Activated T-helper 9 cell treated with anti-CD3 and anti-CD28 coated beads, Interleukin-2, amount 50 U/mL, for 16 hours (primary cell): Measurements from ENCODE around the gene NIFK.
"Not testable (repeated sequence)": the region's sequence is repeated elsewhere in the genome, so short reads cannot be mapped to it uniquely, and the experiment has no call there.

Source experiments
- DNase-seq: peaks from one replicate; pipeline ENCODE4 v3.0.0-alpha.2; 2020; ENCODE audit warnings: low read depth

The NIFK gene

DNA sequence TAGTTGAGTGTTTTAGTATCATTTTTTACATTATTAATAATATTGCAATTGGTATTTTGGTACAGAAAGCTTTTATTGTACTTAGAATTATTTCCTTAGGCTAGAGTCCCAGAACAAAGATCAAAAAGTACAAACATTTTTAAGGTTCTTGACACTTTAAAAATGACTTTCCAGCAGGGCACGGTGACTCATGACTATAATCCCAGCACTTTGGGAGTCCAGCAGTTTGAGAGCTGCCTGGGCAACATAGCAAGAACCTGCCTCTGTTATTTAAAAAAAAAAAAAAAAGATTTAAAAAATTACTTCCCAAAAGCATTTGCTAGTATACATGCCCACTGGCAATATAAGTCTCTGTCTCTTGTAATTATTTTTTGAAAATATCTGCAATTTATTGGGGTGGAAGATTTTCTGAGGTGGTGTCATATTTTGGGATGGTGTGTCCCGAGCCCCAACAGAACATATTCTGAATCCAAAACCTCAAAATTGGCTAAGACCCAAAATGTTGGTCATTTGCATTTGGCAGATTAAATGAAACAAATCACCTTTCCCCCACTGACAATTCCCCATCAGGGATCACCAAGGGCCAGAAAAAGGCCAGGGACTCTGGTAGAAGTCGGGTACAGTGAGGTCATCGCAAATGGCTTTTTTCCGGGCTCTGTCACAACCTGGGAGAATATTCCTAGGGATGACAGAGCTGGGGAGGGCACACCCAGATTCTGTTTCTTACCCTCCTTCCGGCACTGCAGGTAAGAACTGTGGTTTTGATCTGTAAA is 42.1 kb downstream of the NIFK start:
- no peak for DNase-seq

DNA sequence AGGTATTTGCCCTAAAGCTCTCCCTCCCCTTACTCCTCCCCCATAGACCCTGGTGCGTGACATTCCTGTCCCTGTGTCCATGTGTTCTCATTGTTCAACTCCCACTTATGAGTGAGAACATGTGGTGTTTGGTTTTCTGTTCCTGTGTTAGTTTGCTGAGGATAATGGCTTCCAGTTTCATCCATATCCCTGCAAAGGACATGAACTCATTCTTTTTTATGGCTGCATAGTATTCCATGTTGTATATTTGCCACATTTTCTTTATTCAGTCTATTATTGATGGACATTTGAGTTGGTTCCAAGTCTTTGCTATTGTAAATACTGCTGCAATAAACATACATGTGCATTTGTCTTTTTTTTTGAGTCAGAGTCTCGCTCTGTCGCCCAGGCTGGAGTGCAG is 46.1 kb downstream of the NIFK start:
- DNase-seq, result not testable (repeated sequence)

DNA sequence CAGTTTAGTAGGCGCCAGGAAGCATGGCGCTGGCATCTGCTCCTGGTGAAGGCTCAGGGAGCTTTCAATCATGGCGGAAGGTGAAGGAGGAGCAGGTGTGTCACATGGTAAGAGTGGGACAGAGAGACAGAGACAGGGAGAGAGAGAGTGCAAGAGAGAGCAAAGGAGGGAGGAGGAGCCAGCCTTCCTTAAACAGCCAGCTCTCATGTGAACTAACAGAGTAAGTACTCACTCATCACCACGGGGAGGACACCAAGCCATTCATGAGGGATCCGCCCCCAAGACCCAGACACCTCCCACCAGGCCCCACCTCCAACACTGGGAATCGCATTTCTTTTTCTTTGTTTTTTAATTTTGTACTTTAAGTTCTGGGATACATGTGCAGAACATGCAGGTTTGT is 46.6 kb downstream of the NIFK start:
- no peak for DNase-seq

DNA sequence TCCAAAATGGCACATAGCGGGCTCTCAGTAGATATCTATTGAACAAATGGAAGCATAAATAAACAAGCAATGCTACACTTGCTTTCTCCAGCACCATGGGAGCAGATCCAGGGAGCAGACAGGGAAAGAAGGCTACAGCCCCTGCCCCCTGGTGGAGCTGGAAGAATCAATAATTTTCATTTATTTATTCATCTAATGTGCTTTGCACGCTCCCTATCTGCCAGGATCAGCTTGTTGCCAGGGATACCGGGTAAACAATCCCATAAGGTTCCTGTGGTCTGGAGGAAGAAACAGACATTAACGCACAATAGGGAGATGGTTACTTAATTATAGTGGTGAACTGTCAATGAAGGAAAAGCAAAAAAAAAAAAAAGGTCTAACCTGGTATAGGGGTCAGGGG is 47.3 kb downstream of the NIFK start:
- no peak for DNase-seq

DNA sequence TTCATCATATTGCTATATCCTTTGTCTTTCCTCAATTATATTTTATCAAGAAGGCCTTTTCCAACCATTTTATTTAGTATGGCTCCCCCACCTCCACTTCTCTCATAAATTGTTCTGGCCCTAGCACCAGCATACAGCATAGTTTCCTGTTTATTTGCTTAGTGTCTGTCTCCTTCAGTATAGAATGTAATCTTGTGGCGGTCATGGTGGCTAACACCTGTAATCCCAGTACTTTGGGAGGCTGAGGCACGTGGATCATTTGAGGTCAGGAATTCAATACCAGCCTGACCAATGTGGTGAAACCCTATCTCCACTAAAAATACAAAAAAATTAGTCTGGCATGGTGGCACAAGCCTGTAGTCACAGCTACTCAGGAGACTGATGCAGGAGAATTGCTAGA is 47.9 kb downstream of the NIFK start:
- DNase-seq, result no peak

DNA sequence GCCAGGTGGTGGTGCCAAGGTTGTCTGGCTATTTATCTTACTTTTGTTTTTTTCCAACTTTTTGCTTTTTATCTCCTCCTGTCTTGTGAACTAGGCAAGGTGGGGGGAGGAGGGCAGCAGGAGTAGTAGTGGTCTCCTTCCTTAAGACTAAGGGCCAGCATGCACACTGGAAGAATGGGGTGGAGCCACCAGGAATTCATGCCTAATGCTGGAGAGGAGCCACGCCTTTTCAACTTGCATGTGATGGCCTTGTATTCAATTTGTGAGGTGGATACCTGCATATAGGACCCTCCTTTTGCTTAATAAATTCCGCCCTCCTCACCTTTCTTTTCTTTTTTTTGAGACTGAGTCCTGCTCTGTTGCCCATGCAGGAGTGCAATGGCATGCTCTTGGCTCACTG is 49.8 kb downstream of the NIFK start:
- no peak for DNase-seq

DNA sequence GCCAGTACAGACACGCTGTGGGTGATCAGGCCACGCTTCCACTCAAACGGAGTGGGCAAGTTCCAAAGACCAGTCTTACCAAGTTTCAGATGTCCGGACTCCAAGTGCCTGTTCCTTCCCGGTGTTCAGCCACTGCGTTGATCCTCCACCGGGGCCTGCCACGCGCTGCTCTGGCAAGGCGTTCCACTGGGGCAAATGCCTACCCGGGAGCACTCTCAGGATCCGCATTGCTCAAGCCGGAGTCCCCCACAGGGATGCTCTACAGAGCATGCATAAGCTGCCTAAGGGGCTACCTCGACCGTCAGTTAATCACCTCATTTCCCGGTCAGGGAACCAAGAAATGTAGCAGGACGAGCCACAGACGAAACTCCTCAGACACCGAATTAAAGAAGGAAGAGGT is 50.5 kb downstream of the NIFK start:
- no peak for DNase-seq

DNA sequence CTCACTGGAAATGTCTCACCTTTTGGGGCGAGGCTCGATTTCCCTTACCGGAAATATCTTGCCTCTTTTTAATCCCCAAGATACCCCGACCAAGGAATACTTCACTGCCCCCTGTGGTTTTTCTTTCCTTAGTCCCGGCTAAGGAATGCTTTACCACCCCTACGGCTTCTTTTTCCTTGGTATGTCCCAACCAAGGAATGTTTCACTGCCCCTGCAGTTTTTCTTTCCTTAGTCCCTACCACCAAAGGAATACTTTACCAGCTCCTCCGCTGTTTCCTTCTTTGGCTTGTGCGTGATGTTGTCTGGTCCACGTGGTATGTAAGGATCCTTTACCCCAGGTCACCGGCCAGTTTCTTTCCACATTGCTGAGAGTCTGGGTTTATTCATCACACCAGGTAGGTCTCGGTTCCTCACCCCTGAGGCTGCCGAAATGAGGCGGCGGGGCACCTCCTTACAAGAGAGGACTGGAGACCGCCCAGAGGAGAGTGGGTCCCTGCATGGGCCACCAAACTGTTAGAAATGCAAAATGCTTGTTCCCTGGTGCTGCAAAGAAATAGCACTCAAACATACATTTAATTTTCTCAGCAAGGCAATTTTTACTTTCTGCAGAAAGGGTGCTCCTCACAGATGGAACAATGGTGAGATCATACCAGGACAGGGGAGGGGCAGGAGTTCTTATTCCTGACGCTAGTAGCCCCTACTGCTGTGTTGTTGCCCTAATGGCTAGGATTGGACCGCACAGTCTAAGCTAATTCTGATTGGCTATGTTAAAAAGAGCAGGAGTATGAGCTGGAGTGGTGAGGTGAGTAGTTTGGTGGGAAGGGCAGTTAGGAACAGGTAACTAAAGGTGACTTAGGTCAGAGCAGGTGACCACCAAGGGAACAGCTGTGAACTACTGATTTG is 54.0 kb downstream of the NIFK start:
- no peak for DNase-seq

DNA sequence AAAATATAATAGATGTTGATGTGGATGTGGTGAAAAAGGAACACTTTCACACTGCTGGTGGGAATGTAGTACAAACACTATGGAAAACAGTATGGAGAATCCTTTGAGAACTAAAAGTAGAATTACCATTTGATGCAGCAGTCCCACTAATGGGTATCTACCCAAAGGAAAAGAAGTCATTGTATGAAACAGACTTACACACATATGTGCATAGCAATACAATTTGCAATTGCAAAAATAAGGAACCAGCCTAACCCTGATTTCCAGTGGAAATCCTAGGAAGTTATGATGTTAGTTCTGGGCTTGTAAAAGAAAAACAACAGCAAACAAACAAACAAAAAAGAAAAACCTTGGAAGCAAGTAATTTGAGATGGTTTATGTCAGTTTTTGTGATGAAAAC is 58.8 kb downstream of the NIFK start:
- no peak for DNase-seq
